Measurements from ENCODE around the gene FSTL3. TPM values are rescaled to one million over a fixed set of nuclear protein-coding genes. Genes with fewer than 3 reads are reported as not detected.

The FSTL3 gene
- total RNA-seq, 2 experiments from 2014 or later, result 1.6 to 2.1 TPM

GRCh38 chr19:648904-649801 lies 27.0 kb upstream of the FSTL3 start:
- Mint-ChIP-seq H3K4me1 (no peaks in the 10 kb centered on the region), H3K9me3 (no peaks in the 10 kb centered on the region), H3K4me3 (no peak overlapping the region), H3K27ac (no peak overlapping the region), H3K36me3 (ENCODE audit: low read depth) (peaks cover 11% of the 10 kb centered on the region), H3K27me3 (no peaks in the 10 kb centered on the region)
- CTCF ChIA-PET, result interaction anchor here (0.6 kb wide), 1 partner anchor 617 kb away, joined by 3 read pairs; no protein-coding TSS in a partner anchor
- POLR2A ChIA-PET, result no interaction called here
- no peak for DNase-seq

DNA sequence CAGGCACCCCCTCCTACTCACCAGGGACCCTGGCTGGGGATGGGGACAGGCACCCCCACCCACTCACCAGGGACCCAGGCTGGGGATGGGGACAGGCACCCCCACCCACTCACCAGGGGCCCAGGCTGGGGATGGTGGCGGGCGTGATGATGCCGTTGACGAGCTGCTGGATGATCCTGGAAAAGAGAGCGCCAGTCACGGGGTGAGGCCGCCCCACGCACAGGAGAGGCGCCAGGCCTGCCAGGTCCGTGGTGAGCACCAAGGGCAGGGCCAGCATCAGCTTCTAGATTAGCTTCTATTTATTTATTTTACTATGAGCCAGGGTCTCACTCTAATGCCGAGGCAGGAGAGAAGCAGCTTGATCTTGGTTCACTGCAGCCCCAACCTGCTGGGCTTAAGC lies 26.1 kb upstream of the FSTL3 start:
- no peak for DNase-seq
- Mint-ChIP-seq H3K4me3 (no peak overlapping the region), H3K27ac (no peak overlapping the region), H3K36me3 (ENCODE audit: low read depth) (peaks cover 16% of the 10 kb centered on the region), H3K9me3 (no peaks in the 10 kb centered on the region), H3K4me1 (peaks cover 4% of the 10 kb centered on the region), H3K27me3 (no peaks in the 10 kb centered on the region)
- ChIA-PET CTCF (interaction anchor here (1.5 kb wide), 1 partner anchor 65 kb away, joined by 3 read pairs; no protein-coding TSS in a partner anchor), POLR2A (no interaction called here)

- POLR2A ChIA-PET, result no interaction called here
- DNase-seq, result no peak
- no peaks in the 10 kb centered on the region for H3K9me3 Mint-ChIP-seq
- H3K4me3 Mint-ChIP-seq, result no peak overlapping the region
- no peak overlapping the region for H3K27ac Mint-ChIP-seq
- H3K27me3 Mint-ChIP-seq, result no peaks in the 10 kb centered on the region
- CTCF ChIA-PET, result interaction anchor here (1.5 kb wide), 1 partner anchor 66 kb away, joined by 3 read pairs; no protein-coding TSS in a partner anchor
- H3K4me1 Mint-ChIP-seq, result peaks cover 13% of the 10 kb centered on the region
- peaks cover 17% of the 10 kb centered on the region for H3K36me3 Mint-ChIP-seq (ENCODE audit: low read depth)
Measured at GRCh38 chr19:651114-651818, 24.9 kb upstream of the FSTL3 start.

DNA sequence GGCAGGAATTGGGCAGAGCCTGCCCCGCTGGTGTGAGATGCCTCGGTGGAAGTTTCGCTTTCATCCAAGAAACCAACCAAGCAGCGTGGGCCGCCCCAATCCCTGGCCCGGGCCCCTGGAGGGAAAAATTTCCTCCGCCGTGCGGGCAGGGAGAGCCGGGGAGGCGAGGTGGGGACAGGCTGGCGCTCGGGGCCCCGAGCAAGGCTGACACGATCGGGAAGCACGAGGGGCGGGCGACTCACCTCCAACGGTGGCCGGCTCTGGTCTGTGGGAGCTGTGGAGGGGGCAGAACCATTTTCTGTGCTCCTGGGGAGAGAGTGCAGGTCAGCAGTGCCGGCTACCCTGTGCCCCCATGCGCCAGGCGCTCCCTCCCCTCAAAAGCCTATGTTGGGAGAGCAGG lies 24.2 kb upstream of the FSTL3 start:
- Mint-ChIP-seq H3K4me1 (peaks cover 13% of the 10 kb centered on the region), H3K27ac (no peak overlapping the region), H3K9me3 (no peaks in the 10 kb centered on the region), H3K27me3 (no peaks in the 10 kb centered on the region), H3K4me3 (no peak overlapping the region), H3K36me3 (ENCODE audit: low read depth) (peaks cover 17% of the 10 kb centered on the region)
- no peak for DNase-seq
- CTCF ChIA-PET, result no interaction called here
- POLR2A ChIA-PET, result no interaction called here

DNA sequence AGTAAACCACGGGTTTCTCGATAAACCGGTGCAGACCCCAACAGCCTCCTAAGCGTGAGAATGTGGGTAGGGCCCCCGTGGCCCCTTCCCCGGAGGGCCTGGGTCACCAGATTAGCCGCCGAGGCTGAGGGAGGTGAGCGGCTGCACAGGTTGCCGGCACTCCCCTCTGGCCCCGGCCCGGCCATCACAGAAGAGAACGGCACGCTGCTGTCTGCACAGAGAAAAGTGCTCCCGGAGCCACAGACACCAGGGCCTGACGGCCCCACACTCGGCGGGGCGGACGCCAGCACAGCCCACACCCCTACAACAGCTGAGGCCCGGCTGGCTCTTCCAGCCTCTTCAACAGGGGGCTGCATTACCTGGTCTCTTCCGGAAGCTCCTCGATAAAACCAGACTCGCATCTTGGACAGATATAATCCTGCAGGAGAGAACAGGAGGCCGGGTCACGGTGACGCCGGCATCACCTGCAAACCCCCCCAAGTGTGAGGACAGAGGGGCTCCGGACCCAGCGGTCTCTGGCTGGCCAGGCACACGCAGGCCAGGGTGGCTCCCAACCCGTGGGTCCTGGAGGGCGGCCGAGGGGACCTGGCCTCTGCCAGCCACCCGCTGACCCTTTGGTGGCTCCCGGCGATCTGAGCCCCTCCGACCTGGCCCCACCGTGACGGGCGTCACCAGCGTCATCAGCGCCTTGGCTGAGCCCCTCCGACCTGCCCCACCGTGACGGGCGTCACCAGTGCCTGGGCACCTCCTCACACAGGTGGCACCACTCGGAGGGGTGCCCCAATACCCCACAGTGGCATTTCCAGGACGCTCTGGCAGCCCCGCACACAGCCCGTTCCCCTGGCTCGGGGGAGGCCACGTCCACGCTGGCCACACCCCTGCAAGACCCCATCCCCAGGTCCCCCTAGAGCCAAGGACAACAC lies 23.5 kb upstream of the FSTL3 start:
- no peak for DNase-seq
- ChIA-PET POLR2A (no interaction called here), CTCF (no interaction called here)
- Mint-ChIP-seq H3K9me3 (no peaks in the 10 kb centered on the region), H3K27ac (no peak overlapping the region), H3K27me3 (no peaks in the 10 kb centered on the region), H3K4me3 (no peak overlapping the region), H3K4me1 (peaks cover 14% of the 10 kb centered on the region), H3K36me3 (ENCODE audit: low read depth) (peaks cover 17% of the 10 kb centered on the region)

DNA sequence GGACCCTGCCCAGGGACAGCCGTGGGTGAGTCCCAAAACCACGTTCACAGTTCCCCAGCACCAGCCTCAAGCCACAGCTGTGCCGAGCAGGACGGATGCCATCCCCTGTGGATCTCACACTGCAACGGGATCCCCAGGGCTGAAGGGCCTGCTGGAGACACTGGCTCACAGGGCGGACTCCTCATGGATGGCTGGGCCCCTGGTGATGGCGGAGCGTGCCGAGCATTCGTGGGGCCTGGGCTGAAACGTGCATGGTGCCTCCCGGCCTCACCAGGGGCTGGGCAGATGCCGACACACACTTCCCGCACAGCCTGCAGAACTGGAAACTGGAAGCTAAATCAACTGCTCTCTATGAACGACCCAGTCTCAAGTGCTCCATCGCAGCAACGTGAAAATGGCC lies 22.8 kb upstream of the FSTL3 start:
- Mint-ChIP-seq H3K36me3 (ENCODE audit: low read depth) (peaks cover 17% of the 10 kb centered on the region), H3K4me3 (no peak overlapping the region), H3K27me3 (no peaks in the 10 kb centered on the region), H3K27ac (no peak overlapping the region), H3K9me3 (no peaks in the 10 kb centered on the region), H3K4me1 (peaks cover 14% of the 10 kb centered on the region)
- POLR2A ChIA-PET, result no interaction called here
- no peak for DNase-seq
- CTCF ChIA-PET, result no interaction called here

DNA sequence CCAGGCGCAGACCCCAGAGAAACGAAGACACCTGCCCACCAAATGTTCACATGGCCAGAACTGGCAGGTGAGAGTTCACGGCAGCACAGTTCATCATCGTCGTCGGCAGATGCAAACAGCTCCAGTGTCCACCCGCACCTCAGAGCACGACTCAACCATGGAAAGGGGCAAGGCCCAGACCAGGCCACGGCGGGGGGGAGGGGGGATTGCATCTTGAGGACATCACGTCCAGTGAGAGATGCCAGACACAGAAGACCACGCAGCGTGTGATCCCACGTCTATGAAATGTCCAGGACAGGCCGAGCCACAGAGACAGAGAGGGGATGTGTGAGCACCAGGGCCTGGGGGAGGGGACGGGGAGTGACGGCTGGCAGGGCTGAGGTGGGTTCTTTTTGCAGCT lies 20.5 kb upstream of the FSTL3 start:
- H3K27ac Mint-ChIP-seq, result no peak overlapping the region
- ChIA-PET CTCF (no interaction called here), POLR2A (no interaction called here)
- no peaks in the 10 kb centered on the region for H3K27me3 Mint-ChIP-seq
- H3K4me1 Mint-ChIP-seq, result peaks cover 33% of the 10 kb centered on the region
- H3K36me3 Mint-ChIP-seq (ENCODE audit: low read depth), result peaks cover 20% of the 10 kb centered on the region
- H3K9me3 Mint-ChIP-seq, result no peaks in the 10 kb centered on the region
- H3K4me3 Mint-ChIP-seq, result no peak overlapping the region
- no peak for DNase-seq

- Mint-ChIP-seq H3K4me1 (peaks cover 34% of the 10 kb centered on the region), H3K36me3 (ENCODE audit: low read depth) (peaks cover 29% of the 10 kb centered on the region), H3K27me3 (no peaks in the 10 kb centered on the region), H3K27ac (peak overlapping the region; percentile 13), H3K9me3 (no peaks in the 10 kb centered on the region), H3K4me3 (no peak overlapping the region)
- no peak for DNase-seq
- ChIA-PET CTCF (no interaction called here), POLR2A (no interaction called here)
Measured at GRCh38 chr19:656751-657559, 19.2 kb upstream of the FSTL3 start.

DNA sequence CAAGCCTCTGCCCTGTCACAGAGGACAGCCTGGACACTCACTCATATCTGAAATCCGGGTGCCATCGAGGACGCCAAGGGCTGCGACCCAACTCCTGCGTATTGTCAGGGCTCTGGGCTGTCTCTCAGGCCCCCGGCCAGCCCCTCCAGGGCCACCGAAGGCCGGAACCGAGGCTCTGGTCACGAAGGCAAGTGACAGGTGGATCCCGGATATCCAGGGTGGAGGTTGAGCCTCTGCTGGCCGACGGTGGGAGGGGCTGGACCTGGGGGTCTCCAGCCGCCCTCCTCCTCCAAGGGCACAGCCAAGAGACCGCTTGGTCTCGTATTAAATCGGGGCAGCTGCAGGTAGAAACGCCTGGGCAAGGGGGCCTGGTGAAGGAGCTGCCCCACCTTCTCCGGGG lies 18.6 kb upstream of the FSTL3 start:
- Mint-ChIP-seq H3K4me1 (peaks cover 34% of the 10 kb centered on the region), H3K27ac (no peak overlapping the region), H3K36me3 (ENCODE audit: low read depth) (peaks cover 29% of the 10 kb centered on the region), H3K27me3 (no peaks in the 10 kb centered on the region), H3K4me3 (no peak overlapping the region), H3K9me3 (no peaks in the 10 kb centered on the region)
- DNase-seq, result no peak
- ChIA-PET POLR2A (no interaction called here), CTCF (no interaction called here)

GRCh38 chr19:658059-658839 lies 17.9 kb upstream of the FSTL3 start:
- no peak for DNase-seq
- Mint-ChIP-seq H3K27ac (peak overlapping the region; percentile 5), H3K4me1 (peaks cover 35% of the 10 kb centered on the region), H3K9me3 (no peaks in the 10 kb centered on the region), H3K36me3 (ENCODE audit: low read depth) (peaks cover 29% of the 10 kb centered on the region), H3K27me3 (no peaks in the 10 kb centered on the region), H3K4me3 (no peak overlapping the region)
- ChIA-PET CTCF (interaction anchor here (0.6 to 1.2 kb wide), 2 partner anchors 32 to 148 kb away, joined by 3 to 4 read pairs; no protein-coding TSS in a partner anchor), POLR2A (no interaction called here)

DNA sequence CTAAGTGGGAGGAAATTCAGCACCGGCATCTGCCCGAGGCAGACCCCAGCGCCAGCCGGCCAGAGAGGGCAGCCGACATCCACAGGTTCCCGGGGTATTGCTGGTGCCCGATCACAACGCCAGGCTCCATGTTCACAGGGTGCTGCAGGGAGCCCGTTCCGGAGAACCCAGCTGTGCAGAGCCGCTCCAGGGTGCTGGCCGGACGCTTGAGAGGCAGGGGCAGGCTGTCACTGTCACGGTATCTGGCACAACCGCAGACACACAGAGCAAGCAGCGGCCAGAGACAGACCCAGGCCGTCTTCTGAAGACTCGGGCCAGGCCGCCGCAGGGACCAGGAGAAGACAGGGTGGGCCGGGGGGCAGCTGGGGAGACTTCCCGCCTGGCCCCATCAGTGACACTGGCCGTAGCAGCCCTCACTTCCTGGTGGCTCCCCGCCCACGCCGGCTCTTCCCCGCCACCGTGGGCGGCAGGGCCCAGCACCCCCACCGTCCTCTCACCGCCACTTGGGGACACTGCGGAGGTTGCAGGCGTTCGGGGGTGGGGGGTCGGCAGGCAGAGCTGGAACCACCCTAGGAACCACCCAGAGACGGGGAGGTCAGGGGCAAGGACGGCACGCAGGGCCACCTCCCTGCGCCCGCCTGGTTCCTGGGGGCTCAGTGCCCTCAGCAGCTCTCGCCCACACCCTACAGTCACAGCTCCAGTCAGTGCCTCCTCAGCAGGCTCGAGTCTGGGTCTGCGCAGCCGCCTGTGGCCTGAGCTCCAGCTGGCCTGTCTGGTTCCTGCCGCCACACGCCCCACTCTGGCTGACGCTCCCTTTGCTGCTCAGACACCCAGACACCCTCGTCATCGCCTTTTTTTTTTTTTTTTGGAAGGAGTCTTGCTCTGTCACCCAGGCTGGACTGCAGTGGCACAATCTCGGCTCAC lies 17.0 kb upstream of the FSTL3 start:
- DNase-seq, result no peak
- Mint-ChIP-seq H3K27me3 (no peaks in the 10 kb centered on the region), H3K4me1 (peaks cover 43% of the 10 kb centered on the region), H3K27ac (peak overlapping the region; percentile 72), H3K36me3 (ENCODE audit: low read depth) (peaks cover 24% of the 10 kb centered on the region), H3K9me3 (no peaks in the 10 kb centered on the region), H3K4me3 (peak overlapping the region; percentile 99)
- CTCF ChIA-PET, result interaction anchor here (0.8 to 1.2 kb wide), 2 partner anchors 69 to 149 kb away, joined by 3 to 4 read pairs; no protein-coding TSS in a partner anchor
- POLR2A ChIA-PET, result no interaction called here
